Ovary (tissue), 3 donors: ENCODE measurements around the gene LRRC71.

Experiments
- CTCF ChIP-seq, 3 donors: fragments of 450-650 bp in 2 of 3; fragments of 200-600 bp in 1 of 3; IDR thresholded peaks; one replicate each; pipeline versions ENCODE4 v1.5.1 to v1.8.0; 2016 to 2022; ENCODE audit warnings: antibody characterized with exemption in 3 of 3, mild to moderate bottlenecking in 1 of 3
- POLR2A ChIP-seq: fragments of 450-650 bp; IDR thresholded peaks from one replicate; pipeline ENCODE4 v1.6.1; 2017; ENCODE audit warnings: antibody characterized with exemption, mild to moderate bottlenecking, moderate library complexity
- donor health status: DM: no; HTN: no; CAD: no.

GRCh38 chr1:156879876-156880275 is 40.6 kb upstream of the LRRC71 start:
- no peak for TF ChIP-seq CTCF (IDR thresholded peaks at IDR 0.05)
- TF ChIP-seq POLR2A, result no peak
